ENCODE measurements around the gene KANSL2.

DNA sequence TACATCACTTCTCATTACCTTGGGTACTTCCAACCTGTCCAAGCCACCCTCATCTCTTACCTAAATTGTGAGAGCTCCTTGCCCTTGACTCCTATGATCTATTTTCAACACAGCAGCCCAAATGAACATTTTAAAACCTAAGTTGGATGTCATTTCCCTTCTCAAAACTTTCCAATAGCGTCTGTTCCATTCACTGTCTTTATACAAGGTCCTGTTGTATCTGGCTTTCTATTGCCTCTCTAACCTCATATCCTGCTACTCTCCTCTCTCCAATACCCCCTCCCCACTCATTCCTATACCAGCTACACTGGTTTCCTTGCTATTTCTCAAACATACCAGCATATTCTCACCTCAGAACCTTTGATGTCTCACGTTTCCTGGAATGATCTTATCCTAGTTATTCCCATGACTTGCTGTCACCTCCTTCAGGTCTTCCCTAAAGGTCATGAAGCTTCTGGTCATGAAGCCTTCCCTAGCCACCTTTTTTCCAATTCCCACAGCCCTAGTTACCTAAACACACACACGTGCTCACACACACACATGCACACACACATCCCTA lies 4.1 kb upstream of the KANSL2 start:
- TF ChIP-seq, protein P1, sequence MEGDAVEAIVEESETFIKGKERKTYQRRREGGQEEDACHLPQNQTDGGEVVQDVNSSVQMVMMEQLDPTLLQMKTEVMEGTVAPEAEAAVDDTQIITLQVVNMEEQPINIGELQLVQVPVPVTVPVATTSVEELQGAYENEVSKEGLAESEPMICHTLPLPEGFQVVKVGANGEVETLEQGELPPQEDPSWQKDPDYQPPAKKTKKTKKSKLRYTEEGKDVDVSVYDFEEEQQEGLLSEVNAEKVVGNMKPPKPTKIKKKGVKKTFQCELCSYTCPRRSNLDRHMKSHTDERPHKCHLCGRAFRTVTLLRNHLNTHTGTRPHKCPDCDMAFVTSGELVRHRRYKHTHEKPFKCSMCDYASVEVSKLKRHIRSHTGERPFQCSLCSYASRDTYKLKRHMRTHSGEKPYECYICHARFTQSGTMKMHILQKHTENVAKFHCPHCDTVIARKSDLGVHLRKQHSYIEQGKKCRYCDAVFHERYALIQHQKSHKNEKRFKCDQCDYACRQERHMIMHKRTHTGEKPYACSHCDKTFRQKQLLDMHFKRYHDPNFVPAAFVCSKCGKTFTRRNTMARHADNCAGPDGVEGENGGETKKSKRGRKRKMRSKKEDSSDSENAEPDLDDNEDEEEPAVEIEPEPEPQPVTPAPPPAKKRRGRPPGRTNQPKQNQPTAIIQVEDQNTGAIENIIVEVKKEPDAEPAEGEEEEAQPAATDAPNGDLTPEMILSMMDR (CRISPR knock-in tag; IDR thresholded peaks at IDR 0.05): no peak
- TF ChIP-seq GTF3A (CRISPR knock-in tag; conservative IDR thresholded peaks at IDR 0.05): no peak
- TF ChIP-seq ZBTB37 (CRISPR knock-in tag; IDR thresholded peaks at IDR 0.05): no peak
- no peak for TF ChIP-seq SMYD3 (CRISPR knock-in tag; IDR thresholded peaks at IDR 0.05)
- TF ChIP-seq, protein P2, sequence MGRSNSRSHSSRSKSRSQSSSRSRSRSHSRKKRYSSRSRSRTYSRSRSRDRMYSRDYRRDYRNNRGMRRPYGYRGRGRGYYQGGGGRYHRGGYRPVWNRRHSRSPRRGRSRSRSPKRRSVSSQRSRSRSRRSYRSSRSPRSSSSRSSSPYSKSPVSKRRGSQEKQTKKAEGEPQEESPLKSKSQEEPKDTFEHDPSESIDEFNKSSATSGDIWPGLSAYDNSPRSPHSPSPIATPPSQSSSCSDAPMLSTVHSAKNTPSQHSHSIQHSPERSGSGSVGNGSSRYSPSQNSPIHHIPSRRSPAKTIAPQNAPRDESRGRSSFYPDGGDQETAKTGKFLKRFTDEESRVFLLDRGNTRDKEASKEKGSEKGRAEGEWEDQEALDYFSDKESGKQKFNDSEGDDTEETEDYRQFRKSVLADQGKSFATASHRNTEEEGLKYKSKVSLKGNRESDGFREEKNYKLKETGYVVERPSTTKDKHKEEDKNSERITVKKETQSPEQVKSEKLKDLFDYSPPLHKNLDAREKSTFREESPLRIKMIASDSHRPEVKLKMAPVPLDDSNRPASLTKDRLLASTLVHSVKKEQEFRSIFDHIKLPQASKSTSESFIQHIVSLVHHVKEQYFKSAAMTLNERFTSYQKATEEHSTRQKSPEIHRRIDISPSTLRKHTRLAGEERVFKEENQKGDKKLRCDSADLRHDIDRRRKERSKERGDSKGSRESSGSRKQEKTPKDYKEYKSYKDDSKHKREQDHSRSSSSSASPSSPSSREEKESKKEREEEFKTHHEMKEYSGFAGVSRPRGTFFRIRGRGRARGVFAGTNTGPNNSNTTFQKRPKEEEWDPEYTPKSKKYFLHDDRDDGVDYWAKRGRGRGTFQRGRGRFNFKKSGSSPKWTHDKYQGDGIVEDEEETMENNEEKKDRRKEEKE (IDR thresholded peaks at IDR 0.05): no peak
- TF ChIP-seq, protein P3, sequence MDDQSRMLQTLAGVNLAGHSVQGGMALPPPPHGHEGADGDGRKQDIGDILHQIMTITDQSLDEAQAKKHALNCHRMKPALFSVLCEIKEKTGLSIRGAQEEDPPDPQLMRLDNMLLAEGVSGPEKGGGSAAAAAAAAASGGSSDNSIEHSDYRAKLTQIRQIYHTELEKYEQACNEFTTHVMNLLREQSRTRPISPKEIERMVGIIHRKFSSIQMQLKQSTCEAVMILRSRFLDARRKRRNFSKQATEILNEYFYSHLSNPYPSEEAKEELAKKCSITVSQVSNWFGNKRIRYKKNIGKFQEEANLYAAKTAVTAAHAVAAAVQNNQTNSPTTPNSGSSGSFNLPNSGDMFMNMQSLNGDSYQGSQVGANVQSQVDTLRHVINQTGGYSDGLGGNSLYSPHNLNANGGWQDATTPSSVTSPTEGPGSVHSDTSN (CRISPR knock-in tag; IDR thresholded peaks at IDR 0.05; ENCODE audit: borderline replicate concordance): no peak
